ENCODE measurements around the gene TNNT3. TPM values are rescaled to one million over a fixed set of nuclear protein-coding genes. Genes with fewer than 3 reads are reported as not detected.

Gene TNNT3
- total RNA-seq, 1 experiment from 2014 or later: not detected

DNA sequence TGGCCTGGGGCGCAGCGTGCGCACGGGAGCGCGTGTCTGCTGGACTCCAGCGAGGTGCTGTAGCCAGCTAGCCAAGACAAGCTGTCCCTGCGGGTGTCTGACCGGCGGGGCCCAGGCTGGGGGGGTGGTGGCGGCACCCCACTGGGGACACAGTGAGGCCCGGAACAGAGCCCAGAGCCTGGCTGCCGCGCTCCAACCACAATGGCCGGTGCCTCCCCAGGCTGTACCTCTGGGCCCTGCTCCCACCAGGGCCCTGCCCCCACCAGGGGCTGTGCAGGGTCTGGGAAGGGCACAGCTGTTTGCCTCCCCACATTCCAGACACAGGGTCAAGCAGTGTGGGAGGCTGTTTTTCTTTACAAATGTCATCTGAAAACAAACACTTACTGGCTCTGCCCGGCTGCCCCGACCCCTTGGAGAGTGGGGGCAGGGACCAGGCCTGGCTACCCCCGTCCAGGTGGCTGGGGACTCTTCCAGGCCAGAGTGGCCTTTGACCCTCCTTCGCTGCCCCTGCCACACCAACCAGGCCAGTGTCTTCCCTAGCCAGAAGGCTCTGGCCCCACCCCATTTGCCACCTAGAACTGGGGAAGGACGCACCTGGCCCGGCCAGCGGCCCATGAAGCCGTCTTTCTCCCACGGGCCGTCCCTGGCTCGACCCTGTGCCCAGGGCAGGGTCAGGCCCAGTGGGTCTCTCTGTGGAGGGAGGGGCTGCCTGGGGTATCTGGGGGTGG lies 63.5 kb downstream of the TNNT3 start:
- DNase-seq (ENCODE audit: extremely low read depth, low read depth): no peak

DNA sequence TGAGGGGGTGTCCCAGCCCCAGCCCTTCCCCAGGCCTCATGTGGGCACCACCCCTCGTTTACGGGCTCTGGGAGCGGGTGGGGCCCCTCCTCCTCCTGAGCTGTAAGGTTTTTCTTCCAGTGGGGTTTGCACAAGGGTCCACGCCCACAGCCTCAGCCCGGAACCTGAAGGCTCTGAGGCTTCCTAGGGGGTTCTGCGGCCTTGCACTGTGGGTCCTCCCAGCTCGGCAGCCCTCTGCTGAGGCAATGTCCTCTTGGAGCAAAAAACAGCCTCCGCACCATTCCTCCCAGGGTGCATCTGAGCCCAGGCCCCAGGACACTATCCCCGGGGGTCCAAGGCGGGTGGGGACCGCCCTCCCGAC lies 64.1 kb downstream of the TNNT3 start:
- no peak for DNase-seq (ENCODE audit: extremely low read depth, low read depth)

GRCh38 chr11:1987024-1987423 lies 67.5 kb downstream of the TNNT3 start:
- no peak for DNase-seq (ENCODE audit: extremely low read depth, low read depth)

- no peak for DNase-seq (ENCODE audit: extremely low read depth, low read depth)
These were observed 68.7 kb downstream of the TNNT3 start for GRCh38 chr11:1988174-1988573.

Other genes starting within 250 kb of the TNNT3 start
- not detected in 2 replicates for gene KRTAP5-6, start 222.5 kb upstream of the TNNT3 start, total RNA-seq (2014; rRNA removed; shearing (Covaris generic))
- 0.49 and 1.0 TPM in 2 replicates for gene IFITM10, start 169.1 kb upstream of the TNNT3 start, total RNA-seq (2014; rRNA removed; shearing (Covaris generic))
- gene CTSD, start 155.8 kb upstream of the TNNT3 start, total RNA-seq (2014; rRNA removed; shearing (Covaris generic)): 358 and 367 TPM in 2 replicates
- not detected in 2 replicates for gene SYT8, start 84.7 kb upstream of the TNNT3 start, total RNA-seq (2014; rRNA removed; shearing (Covaris generic))
- gene TNNI2, start 80.7 kb upstream of the TNNT3 start, total RNA-seq (2014; rRNA removed; shearing (Covaris generic)): not detected in 2 replicates
- gene LSP1, start 66.6 kb upstream of the TNNT3 start, total RNA-seq (2014; rRNA removed; shearing (Covaris generic)): not detected in 2 replicates
- gene PRR33, start 27.8 kb upstream of the TNNT3 start, total RNA-seq (2014; rRNA removed; shearing (Covaris generic)): not detected in 2 replicates
- 74.9 and 80.3 TPM in 2 replicates for gene MRPL23, start 27.6 kb downstream of the TNNT3 start, total RNA-seq (2014; rRNA removed; shearing (Covaris generic))
- gene H19, start 78.1 kb downstream of the TNNT3 start, total RNA-seq (2014; rRNA removed; shearing (Covaris generic)): 0.40 and 1.5 TPM in 2 replicates
- gene IGF2, start 219.7 kb downstream of the TNNT3 start, total RNA-seq (2014; rRNA removed; shearing (Covaris generic)): 0.15 and 0.20 TPM in 2 replicates
- gene INS, start 241.5 kb downstream of the TNNT3 start, total RNA-seq (2014; rRNA removed; shearing (Covaris generic)): not detected in 2 replicates

All from NCI-H460 (cell line).